Measurements from ENCODE around the gene KRT15.

Gene KRT15

DNA sequence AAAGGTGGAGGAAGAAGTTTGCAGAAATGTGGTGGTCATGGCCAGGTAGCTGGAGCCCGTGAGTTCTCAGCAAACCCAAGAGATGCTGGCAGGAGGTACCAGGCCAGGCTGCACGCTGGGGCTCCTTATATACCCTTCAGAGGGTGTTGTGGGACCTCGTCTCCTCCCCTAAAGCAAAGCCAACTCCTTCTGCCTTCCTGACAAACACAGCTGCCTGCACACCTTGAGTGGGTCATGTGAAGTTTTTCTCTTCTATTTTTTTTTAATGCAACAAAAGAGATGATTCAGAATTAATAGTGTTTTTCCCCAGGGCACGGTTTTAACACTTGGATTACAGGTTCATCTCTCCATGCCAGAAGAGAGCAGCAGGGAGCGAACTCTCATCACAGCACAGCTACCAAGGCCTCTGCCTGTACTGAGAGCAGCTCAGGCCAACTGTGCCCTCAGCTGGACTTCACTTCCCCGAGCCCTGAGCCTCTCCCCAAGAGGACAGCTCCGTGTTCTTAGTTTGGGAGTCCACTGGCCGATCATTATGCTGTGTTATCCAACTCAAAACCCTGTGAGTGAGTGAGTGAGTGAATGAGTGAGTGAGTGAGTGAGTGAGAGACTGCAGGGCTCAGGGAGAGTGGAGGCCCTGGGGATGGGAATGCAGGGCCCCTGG is at the start of gene KRT15:
Gene KRT15 (minus strand): TSS at position 102 of the 661 bp plus-strand sequence. CDS start 63 bp downstream, at position 39.
- no peak for DNase-seq

DNA sequence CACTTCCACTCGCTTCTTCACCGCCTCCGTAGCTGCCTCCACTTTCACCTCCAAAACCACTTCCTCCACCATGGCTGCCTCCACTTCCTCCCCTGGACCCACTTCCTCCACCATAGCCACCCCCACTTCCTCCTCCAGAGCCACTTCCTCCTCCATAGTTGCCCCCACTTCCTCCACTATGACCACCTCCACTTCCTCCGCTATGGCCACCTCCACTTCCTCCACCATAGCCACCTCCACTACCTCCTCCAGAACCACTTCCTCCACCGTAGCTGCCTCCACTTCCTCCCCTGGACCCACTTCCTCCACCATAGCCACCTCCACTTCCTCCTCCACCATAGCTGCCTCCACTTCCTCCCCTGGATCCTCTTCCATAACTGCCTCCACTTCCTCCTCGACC is 48.6 kb upstream of the KRT15 start:
- DNase-seq: no peak

DNA sequence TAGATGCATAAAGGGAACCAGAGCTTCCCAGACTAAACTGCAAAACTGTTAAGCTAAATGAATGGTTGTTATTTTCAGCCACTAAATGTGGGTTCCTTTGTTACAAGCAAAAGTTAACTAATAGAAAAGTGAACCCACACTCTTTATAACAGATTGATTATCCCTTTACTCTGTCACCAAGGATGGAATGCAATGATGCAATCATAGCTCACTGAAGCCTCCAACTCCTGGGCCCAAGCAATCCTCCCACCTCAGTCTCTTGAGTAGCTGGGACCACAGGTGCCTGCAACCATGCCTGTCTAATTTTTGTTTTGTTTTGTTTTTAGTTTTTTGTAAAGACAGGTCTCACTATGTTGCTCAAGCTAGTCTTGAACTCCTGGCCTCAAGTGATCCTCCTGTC is 46.6 kb upstream of the KRT15 start:
- DNase-seq: no peak

DNA sequence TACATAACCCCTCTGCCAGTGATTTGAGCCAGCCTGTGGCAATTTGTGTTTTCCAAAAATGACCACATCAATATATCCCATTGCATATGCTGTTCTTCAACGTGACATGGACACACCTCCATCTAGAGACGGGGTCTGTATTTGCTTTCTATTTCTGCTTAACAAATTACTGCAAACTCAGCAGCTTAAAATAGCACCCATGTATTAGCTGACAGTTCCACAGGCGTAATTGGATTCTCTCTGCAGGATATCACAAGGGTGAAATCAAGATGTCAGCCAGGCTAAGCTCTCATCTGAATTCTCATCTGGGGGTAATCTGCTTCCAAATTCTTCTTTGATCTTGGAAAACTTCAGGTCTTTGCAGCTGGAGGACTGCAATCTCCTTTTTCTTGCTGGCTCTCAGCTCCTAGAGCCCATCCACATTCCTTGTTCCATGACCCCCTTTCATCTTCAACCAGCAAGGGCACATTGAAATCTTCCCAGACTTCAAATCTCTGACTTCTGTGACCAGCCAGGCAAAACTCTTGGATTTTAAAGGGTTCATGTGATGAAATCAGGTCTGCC is 45.0 kb upstream of the KRT15 start:
- DNase-seq: no peak

DNA sequence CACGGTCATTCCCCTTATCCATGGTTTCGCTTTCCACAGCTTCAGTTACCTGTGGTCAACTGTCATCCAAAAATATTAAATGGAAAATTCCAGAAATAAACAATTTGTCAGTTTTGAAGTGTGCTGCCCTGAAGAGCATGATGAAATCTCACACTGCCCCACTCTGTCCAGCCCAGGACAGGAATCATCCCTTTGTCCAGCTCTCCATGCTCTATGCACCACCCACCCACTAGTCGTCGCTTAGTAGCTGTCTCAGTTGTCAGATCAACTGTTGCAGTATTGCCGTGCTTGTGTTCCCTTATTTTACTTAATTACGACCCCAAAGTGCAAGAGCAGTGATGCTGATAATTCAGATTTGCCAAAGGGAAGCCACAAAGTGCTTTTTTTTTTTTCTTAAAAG is 42.9 kb upstream of the KRT15 start:
- no peak for DNase-seq

DNA sequence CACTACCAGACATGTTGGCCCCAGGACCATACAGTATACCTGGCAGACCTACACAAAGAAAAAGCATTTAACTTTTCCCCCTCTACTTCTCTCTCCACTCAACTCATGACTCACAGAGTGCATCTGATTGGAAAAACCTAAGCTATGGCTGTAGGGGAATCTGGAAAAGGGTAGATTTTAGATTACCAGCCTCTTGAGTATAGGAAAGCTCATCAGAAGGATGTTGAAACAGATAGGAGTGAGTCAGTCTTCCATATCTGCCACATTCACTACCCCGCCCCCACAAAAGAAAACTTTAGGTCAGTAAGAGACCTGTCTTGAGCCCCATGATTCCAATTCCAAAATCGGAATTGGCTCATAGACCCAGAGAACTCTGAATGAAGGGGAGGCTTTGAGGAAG is 40.9 kb upstream of the KRT15 start:
- no peak for DNase-seq

DNA sequence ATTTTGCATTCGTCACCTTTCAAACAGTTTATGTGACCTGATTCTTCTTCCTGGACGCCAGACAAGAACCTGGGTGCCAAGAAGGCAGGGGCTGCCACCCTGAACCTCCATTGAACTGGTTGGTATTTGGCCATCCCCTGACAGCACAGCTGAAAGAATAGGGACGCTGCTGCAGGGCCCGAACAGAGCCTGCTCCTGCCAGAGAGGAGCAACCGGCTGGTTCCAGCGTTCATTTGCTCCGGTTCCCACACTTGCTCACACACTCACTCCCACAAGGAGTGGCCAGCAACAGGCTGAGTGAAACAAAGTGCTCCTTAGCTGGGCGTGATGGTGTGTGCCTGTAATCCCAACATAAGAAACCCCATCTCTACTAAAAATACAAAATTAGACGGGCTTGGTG is 38.2 kb upstream of the KRT15 start:
- DNase-seq: no peak

DNA sequence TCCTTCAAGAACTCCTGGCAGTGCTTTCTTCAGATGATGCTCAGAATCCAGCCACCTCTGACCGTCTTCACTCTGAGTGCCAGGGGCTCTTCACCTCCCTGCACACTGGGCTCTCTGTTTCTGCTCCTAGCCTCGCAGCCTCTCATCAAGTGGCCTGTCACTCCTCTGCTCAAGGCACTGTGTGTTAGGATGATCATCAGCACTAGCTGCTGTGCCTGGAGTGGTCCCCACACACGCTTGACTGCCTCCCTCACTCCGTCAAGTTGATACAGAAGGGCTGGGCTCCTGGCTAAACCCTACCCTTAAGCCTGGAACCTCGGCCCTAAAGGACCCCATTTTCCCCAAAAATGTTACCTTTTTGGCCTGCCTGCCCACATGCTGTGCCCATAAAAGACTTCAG is 37.6 kb upstream of the KRT15 start:
- no peak for DNase-seq

DNA sequence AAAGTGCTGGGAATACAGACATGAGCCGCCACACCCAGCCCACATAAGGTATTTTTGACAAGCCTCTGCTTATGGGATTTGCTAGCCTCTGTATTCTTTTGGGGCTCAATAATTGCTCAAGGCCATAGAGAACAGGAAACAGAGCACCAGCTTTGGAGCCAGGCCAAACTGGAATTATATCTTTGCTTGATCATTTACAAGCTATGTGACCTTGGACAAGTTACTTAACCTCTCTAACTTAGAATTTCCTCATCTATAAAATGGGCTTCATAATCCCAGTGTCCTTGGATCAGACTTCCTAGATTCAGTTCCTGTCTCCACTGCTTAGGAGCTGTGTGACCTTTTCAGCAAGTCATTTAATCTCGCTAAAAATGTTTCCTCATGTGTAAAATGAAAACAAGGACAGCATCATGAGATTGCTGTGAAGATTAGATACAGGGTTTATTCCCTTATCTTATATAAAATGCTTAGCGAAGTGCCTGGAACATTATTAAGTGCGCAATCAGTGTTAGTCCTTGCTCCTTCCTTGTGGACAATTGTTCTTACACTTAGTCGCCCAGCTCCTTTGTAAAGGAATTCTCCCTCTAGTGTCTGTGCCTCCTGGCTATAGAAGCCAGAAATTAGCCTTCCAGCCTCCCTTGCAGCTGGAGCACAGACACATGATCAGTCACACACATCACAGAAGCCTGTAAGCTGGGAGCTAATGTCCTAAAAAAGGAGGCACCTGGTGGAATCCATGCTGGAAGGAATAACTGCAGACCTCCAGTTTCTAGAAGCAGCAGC is 36.6 kb upstream of the KRT15 start:
- no peak for DNase-seq

DNA sequence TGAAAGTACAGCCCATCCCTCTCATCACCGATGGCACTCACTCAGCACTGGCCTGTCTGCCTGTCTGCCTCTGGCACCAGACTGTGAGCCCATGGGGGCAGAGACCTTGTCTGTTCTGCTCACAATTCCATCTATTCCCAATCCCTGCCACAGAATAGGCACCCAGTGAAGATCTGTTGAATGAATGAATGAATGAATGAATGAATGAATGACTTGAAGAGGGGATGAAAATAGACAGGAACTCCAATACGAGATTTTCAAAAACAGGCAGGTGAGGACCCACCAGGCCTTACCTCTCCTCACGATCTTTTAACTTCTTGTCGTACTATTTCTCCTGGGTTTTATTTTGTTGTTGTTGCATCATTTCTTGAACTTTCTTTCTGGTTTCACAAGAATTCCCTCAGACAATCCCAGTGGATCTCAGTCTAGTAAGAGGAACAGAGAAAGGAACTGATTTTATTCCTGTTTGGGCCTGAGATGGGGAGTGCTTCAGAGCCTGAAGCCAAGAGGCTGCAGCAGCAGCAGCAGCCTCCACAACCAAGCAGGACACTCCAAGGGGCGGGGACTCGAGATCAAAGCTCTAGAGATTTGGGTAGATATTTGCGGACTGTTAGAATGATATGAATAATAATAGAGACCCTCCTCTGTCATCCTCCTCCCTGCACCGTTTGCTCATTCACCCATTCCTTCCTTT is 35.4 kb upstream of the KRT15 start:
- no peak for DNase-seq

DNA sequence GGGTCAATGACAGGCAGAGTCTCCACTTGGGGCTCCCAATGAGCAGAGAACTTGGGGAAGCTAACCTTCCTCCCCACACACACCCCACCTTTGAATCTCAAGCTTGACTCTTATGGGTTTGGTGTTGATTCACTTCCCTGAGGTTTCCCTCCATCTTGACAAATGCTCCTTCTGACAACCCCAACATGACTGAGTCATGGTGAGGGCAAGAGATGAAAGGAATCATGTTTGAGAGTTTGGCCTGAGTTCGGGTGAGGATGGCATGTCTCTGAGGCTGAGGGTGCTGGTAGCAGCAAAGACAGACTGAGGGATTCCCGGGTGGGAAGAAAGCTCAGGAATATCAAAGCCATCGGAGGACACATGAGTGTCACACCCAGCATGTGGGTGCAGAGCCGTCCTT is 34.5 kb upstream of the KRT15 start:
- no peak for DNase-seq

DNA sequence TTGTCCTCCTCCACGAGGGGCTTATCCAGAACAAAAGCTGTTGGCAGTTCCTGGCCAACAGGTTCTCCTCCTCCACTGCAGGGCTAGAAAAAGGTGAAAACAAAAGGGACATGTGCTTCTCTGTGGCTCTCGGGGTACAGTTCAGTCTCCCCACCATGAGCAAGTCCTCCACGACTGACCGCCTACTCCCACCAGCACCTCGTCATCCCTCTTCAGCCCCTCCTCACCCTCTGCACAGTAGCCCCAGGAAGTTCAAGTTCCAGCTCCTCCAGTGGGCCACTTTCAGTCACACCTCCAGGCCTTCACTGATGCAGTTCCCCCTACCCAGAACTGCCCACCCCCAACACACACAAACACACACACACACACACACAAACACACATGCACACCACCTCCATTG is 33.8 kb upstream of the KRT15 start:
- no peak for DNase-seq

DNA sequence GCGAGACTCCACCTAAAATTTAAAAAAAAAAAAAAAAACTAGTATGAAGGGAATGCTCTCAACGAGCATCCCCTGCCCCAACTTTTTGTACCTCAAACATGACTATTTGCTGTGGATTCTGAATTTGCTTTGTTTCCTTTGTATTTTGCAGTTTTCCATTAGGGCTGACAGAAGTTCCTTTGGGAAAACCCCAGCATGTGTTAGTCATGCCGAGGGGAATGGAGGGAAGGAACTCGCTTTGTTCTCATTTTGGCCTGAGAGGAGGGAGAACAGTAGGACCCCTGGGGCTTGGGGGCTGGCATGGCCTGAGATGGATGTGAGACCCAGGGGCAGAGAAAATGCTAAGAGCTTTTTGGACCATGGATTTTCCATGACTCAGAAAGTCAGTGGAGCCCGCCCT is 32.7 kb upstream of the KRT15 start:
- DNase-seq: no peak

DNA sequence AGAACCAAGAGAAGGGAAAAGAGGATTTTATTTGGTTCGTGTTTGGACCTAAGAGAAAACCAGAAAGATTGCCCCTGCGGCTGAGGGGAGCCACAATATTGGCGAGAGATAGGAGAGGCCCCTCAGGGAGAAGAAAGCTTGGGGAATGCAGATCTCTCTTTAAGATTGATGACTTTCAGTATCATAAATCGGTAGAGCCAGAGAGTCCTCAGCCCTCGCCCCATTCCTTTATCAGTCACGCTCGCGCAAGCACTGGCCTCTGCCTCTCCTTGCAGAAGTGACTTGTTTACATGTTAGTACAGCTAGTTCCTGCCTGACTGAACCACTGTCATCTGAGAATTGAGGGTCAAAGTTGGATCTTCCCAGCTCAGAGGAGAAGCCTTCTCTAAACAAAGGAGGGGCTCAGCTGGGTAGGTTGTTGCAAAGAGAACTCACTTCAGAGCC is 30.9 kb upstream of the KRT15 start:
- no peak for DNase-seq

DNA sequence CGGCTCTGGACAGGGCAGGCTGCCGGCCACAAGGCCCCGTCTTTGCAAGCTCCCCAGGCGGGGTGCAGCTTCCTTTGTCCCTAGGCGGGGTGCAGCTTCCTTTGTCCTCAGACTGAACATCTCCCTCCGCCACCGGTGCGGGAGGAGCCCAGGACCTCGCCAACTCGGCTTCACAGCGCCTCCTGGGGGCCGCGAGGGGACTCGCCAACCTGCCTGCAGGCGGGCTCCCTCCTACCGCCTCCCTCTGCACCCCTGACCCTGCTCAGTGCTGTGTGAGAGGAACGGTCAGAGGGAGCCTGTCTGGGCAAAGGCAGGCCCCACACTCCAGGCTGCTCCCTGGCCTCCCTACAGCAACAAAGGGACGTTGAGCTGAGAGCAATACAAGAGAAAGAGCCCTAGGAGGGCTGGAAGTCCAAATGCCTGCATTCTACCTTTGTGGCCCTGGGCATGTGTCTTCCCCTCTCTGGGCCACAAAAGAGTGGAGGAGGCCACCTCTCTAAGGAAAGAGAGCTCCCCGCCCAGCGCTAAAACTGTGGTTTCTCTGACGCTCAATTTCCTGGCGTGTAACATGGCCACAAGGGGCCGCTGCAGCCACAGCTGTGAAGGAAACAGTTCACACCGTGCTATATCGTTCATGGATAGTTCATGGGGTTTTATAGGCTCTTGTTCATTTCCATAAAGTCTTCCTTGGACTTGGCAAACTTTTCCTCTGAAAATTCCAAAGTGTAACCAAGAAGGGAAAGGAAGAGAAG is 30.3 kb upstream of the KRT15 start:
- DNase-seq: peak; percentile 90

DNA sequence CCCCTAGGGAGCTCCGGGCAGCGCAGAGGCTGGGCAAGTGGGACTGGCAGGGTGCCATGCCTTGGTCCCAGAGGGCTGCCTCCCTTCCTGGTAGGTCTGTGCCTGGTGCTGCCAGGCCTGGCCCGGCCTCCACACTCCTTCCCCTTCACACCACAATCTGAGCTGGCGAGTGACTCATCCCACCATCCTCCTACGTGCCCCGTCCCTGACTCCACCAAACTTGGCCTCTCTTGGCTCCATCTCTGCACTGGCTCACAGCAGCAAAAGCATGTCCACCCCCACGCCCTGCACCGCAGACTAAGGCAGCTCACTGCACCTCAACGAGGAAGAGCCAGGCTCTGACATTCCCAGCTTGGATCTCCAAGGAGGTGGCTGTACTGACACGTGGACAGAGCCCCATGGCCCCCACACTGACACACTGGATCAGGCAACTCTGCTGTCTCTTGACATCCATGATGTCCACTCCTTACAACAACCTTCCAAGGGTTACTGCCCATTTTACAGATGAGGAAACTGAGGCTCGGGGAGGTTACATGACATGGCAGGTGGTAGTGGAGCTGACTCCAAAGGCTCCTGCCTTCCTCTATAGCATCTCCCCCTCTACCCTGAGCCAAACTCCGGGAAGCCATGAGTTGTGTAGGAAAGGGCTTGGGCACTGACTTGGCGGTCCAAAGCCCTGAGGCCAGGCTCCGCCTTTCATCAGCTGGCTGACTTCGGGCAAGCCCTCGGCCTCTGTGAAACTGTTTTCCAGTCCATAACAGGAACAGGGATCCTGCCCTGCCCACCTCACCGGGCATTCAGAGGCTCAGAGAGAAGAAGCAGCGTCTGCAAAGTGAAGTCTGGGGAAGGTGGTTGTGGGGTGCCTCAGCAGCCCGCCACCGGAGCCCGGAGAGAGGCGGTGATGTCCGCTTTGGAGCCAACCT is 29.5 kb upstream of the KRT15 start:
- peak; percentile 89 for DNase-seq

DNA sequence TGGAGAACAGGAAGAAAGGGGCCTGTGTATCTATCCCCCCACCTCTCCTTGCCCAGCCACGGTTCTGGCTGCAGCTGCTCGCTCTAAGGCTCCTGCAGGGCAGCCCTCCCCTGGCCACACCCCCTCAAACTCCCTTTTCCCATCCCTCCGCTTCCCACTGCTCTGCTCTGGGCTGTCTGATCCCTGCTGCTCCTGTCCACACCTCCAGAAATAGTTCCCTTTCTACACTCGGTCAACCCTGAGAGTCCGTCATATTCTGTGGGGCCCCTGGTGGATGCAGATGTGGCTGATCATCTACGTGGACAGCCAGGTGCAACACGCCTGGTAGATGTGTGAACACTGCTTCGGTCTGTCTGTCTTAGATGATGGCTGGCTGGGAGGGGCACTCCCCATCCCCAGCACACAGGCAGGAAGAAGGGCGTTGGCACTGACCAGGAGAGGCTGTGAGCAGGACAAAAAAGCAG is 28.7 kb upstream of the KRT15 start:
- DNase-seq: no peak

DNA sequence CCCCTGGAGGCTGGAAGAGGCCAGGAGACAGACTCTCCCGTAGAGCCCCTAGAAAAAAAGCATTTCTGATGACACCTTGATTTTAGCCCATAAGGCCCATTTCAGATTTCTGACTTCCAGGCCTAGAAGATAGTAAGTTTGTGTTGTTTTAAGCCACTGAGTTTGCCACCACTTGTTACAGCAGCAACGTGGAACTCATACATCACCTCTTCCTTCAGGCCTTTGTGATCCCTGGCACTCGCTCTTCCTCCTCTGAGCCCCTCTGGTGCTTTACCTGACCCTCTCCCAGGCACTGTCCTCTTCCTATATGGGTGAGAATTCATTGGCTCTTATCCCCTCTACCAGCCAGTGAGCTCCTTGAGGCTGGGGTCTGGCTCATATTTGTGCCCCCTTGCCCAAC is 28.1 kb upstream of the KRT15 start:
- no peak for DNase-seq

DNA sequence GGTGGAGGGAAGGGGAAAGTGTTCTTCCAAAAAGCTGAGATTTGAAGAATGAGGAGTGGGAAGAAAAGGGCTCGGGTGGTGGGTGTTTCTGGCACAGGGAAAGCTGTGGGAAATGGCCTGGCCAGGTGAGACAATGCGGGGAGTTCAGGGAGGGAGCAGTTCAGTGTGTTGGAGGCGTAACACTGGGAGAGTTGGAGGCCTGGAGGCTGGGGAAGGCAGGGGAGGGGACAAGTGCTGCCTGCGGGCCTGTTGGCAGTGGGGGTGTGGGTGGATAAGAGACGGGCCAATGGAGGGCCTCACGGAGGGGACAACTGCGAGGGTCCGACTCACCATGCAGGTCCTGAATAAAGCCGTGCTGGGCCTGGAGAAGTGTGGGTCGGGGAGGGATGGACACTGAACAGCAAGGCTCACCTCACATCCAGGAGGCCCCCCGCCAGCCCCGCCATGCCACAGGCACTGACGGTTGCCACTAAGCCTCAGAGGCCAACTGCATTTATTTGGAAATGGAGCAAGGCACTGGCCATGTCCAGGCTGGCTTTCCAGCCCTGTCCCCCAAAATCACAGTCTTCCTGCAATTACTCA is 27.2 kb upstream of the KRT15 start:
- DNase-seq: no peak

DNA sequence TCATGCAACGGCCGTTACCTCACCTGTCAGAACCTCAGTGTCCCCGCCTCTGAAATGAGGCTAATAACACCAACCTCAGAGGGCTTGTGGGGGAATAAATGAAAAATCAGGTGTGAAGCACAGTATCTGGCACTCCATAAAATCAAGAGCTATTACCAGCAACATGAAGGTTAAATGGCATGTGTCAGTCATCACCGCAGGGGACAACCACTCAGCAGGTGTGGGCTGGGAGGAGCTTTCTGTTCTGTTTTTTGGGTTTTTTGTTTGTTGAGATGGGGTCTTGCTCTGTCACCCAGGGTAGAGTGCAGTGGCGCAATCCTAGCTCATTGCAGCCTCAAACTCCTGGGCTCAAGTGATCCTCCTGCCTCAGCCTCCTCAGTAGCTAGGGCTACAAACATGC is 26.2 kb upstream of the KRT15 start:
- no peak for DNase-seq

DNA sequence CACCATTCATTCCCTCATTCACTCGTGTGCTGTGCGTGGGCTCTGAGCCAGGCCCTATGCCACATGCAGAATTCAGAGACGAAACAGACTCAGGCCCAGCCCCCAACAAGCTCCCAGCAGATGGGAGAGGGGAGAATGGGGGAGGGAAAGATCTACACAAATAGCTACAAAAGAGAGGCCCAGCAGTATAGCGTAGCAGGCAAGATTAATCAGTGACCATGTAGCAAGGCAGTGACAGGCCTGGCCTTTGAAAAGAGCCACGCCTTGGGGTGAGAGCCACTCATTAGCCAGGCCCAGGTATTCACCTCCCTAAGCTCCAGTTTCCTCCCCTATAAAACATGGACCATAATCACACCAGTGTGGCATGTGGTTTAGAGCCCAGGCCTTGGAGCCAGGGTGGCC is 25.8 kb upstream of the KRT15 start:
- DNase-seq: no peak

All from activated CD4-positive, alpha-beta T cell treated with anti-CD3 and anti-CD28 coated beads for 48 hours (primary cell).